Heart left ventricle (tissue), 16 donors: Measurements from ENCODE around the gene SYNGR1. TPM values are rescaled to one million over a fixed set of nuclear protein-coding genes. Genes with fewer than 3 reads are reported as not detected.
A peak's percentile ranks its signal among the peaks of the same experiment; 100 is the strongest.

Experiments used
- ATAC-seq, 4 donors: fragments of 200-7000 bp; cut with Tn5 transposase; one replicate each; pipeline ENCODE4 v1.9.1; 2020 to 2022; ENCODE audit warnings: moderate library complexity in 4 of 4, mild to moderate bottlenecking in 3 of 4, moderate number of reproducible peaks in 1 of 4
- DNase-seq, 5 donors: peaks; one replicate each; pipeline ENCODE4 v3.0.0-alpha.2; 2020
- H3K27ac ChIP-seq, 12 donors: fragments of 200-600 bp; sonication (generic) in 4 of 12; one replicate each; pipeline versions ENCODE4 v1.5.0 to v1.8.0; 2016 to 2022; ENCODE audit warnings: mild to moderate bottlenecking in 2 of 12
- H3K27me3 ChIP-seq, 9 donors: fragments of 200-600 bp; sonication (generic) in 2 of 9; one replicate each; pipeline versions ENCODE4 v1.5.1 to v1.8.0; 2016 to 2022; ENCODE audit warnings: mild to moderate bottlenecking in 3 of 9
- H3K36me3 ChIP-seq, 9 donors: fragments of 200-600 bp; sonication (generic) in 2 of 9; one replicate each; pipeline versions ENCODE4 v1.5.0 to v1.8.0; 2018 to 2022; ENCODE audit warnings: mild to moderate bottlenecking in 2 of 9
- H3K4me1 ChIP-seq, 12 donors: fragments of 200-600 bp; sonication (generic) in 4 of 12; one replicate each; pipeline versions ENCODE4 v1.5.0 to v1.8.0; 2016 to 2022; ENCODE audit warnings: mild to moderate bottlenecking in 3 of 12
- H3K4me3 ChIP-seq, 12 donors: fragments of 200-600 bp; sonication (generic) in 4 of 12; one replicate each; pipeline versions ENCODE4 v1.5.0 to v1.8.0; 2017 to 2022; ENCODE audit warnings: mild to moderate bottlenecking in 9 of 12, moderate library complexity in 4 of 12
- H3K9me3 ChIP-seq, 12 donors: fragments of 200-600 bp; sonication (generic) in 4 of 12; one replicate each; pipeline versions ENCODE4 v1.5.0 to v1.8.0; 2016 to 2022; ENCODE audit warnings: mild to moderate bottlenecking in 1 of 12
- POLR2A ChIP-seq, 2 donors: fragments of 450-650 bp; IDR thresholded peaks; one replicate each; pipeline ENCODE4 v1.6.1; 2017; ENCODE audit warnings: antibody characterized with exemption in 2 of 2, mild to moderate bottlenecking in 2 of 2, moderate library complexity in 2 of 2
- WGBS, 4 donors: extraction: QIAGEN DNeasy Blood & Tissue Kit in 2 of 4; methylation state at CpG; one replicate each; pipeline versions ENCODE4 v1.1.5 to v1.1.7; 2013 to 2018; 5-methylcytosine and 5-hydroxymethylcytosine counted together
- intact Hi-C, 10 donors: fragments of 100-400 bp; cut with DNase I; formaldehyde crosslinking; loops; one replicate each; pipeline versions ENCODE4 v1.11.1 to v1.14.2; 2022
- polyA plus RNA-seq, 2 donors: library from polyadenylated mRNA; stranded (reverse); fragments of 200-250 nt; gene quantifications; one replicate each; pipeline ENCODE4 v1.2.3, GENCODE V29; 2013
- total RNA-seq, 9 donors: library from RNA; depleted of rRNA in 2 of 9; stranded (reverse); fragments of >200 nt in 2 of 9; fragmentation: NEBNext Ultra II Directional in 3 of 9; extraction: Animal tissue kit (Norgen Biotek cat#: 25700) in 3 of 9; gene quantifications; one replicate each; pipeline versions ENCODE4 v1.1.0 to v1.2.4, GENCODE V29; 2016 to 2023
- TF ChIP-seq, protein P1 (sequence below), 12 donors: fragments of 200-600 bp; sonication (generic) in 4 of 12; IDR thresholded peaks; one replicate each; pipeline versions ENCODE4 v1.5.0 to v1.8.0; 2018 to 2022; ENCODE audit warnings: antibody characterized with exemption in 12 of 12, mild to moderate bottlenecking in 5 of 12
- donor health status: ischemic (EF 13 %, LVEDD 7.1; RV severe dilation, severe dysfunction).
- donor health status: healthy with polysubstance abuse.
- donor health status: DM: no; HTN: yes; CAD: no.
- donor health status: DM: no; HTN: no; CAD: no.
- donor health status: ischemic (EF 25% LVEDD 6.9; RV normal size, moderate dysfunction).
- donor health status: ischemic (EF 25% LVEDD 5.7; RV mildly dilated, moderate dysfunction).
- donor health status: healthy.
- donor health status: DM: yes; HTN: yes; CAD: no.
- donor health status: ischemic (EF 35%, LVEDD 5.7; RV mildly dilated, moderate dysfunction).
- donor health status: nonischemic (EF 11% LVEDD 7.7; RV severe dilation, severe dysfunction).
- donor health status: DM: yes; HTN: yes; CAD: no.
- donor health status: PGD.
- donor health status: ischemic (EF 29% LVEDD 5.4; RV normal size, mild dysfunction).
- donor health status: nonischemic (EF 23%, LVEDD 6.1; RV moderate dilation, normal function).

Gene SYNGR1
- total and polyA plus RNA-seq, 11 donors: 20.0 to 49.9 (median 39.3) TPM

DNA sequence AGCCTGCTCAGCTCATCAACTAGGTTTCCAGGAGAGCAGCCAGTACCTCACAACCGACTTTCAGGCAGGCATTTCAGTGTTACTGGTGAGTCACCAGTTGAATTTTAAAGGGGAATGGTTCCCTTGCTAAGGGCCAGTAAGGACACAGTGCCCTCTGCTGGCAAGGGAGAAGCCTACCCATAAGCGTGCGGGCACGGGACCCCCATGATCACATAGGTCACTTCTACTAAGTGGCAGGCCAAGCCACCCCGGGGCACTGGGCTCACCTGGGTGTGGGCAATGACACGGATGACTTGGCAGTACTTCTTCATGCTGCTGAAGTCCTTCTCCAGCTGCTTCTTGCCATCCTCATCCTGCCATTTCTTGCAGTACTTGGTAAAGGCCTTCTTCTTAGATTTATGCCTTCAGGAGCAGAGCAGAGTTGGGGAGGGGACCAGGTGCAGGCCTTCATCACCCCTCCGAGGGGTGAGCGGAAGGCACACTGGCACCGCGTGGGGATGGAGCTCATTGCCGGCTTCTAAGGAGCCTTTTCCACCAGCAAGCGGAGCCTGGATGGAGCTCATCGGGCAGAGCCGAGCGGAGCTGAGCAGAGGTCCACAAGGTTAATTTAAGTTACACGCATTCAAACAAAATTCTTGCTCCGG, 33.2 kb upstream of the SYNGR1 start:
- Histone ChIP-seq H3K27me3 (no peaks in the 10 kb centered on the region), H3K4me1 (peaks cover 24 to 63% (median 53%) of the 10 kb centered on the region in 12 donors), H3K27ac (peak overlapping the region in 11 of 12 donors; percentile 8 to 100 (median 72)), H3K36me3 (peaks cover 2 to 68% (median 66%) of the 10 kb centered on the region in 9 donors), H3K9me3 (no peaks in the 10 kb centered on the region), H3K4me3 (peak overlapping the region in 7 of 12 donors; percentile 8 to 89 (median 38))
- ATAC-seq: peak; percentile 5 to 50 (median 40)
- 44 to 51% (median 49%) methylated on average over 16 to 17 of the region's 17 CpGs for WGBS, 4 donors
- TF ChIP-seq, protein P1, sequence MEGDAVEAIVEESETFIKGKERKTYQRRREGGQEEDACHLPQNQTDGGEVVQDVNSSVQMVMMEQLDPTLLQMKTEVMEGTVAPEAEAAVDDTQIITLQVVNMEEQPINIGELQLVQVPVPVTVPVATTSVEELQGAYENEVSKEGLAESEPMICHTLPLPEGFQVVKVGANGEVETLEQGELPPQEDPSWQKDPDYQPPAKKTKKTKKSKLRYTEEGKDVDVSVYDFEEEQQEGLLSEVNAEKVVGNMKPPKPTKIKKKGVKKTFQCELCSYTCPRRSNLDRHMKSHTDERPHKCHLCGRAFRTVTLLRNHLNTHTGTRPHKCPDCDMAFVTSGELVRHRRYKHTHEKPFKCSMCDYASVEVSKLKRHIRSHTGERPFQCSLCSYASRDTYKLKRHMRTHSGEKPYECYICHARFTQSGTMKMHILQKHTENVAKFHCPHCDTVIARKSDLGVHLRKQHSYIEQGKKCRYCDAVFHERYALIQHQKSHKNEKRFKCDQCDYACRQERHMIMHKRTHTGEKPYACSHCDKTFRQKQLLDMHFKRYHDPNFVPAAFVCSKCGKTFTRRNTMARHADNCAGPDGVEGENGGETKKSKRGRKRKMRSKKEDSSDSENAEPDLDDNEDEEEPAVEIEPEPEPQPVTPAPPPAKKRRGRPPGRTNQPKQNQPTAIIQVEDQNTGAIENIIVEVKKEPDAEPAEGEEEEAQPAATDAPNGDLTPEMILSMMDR (IDR thresholded peaks at IDR 0.05): peak; percentile 78 to 92 (median 86)
- no peak for TF ChIP-seq POLR2A (IDR thresholded peaks at IDR 0.05)
- intact Hi-C loops: loop anchor here in 9 of 10 donors (1.0 to 10.0 kb wide), 11 partner anchors 146 to 552 kb away; partner anchors contain the start of genes ATF4 (in 4 of the 9), CBX7 (in 4 of the 9) and CBX6 (in 3 of the 9)
- DNase-seq: peak; percentile 77 to 85 (median 81)

DNA sequence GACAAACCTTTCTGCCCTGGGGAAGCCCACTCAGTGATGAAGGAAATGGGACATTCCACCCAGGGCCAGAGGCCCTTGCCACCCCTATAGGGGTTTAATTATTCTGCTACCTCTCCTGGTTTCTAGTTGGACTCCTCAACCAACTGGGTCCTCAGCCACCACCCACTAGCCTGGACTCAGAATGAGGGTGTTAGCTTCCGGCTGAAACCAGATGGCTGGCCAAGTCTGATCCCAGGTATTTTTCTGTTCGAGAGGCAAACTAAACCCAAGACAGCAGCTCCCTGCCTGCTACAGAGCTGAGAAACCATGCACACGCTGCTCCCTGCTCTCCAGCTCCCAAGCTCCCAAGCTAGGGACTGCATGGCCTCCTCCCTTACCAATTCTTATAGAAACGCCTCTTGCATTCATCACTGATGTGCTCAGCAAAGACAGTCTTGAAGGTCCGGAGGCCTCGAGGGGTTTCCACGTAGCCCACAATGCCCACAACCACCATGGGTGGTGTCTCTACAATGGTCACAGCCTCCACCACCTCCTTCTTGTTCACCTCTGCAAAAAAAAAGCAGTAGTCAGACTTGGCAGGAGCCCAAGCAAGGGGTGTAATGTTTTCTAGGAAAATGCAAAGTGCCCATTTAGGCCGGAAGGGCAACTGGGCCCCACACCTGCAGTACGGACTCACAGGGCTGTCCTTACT, 32.6 kb upstream of the SYNGR1 start:
- intact Hi-C loops: loop anchor here in 9 of 10 donors (2.0 to 10.0 kb wide), 10 partner anchors 146 to 552 kb away; partner anchors contain the start of genes ATF4 (in 4 of the 9), CBX7 (in 4 of the 9) and CBX6 (in 3 of the 9)
- peaks cover 24 to 62% (median 53%) of the 10 kb centered on the region in 12 donors for H3K4me1 ChIP-seq
- WGBS, 4 donors: 56 to 58% (median 57%) methylated on average over 9 of the region's 9 CpGs

DNA sequence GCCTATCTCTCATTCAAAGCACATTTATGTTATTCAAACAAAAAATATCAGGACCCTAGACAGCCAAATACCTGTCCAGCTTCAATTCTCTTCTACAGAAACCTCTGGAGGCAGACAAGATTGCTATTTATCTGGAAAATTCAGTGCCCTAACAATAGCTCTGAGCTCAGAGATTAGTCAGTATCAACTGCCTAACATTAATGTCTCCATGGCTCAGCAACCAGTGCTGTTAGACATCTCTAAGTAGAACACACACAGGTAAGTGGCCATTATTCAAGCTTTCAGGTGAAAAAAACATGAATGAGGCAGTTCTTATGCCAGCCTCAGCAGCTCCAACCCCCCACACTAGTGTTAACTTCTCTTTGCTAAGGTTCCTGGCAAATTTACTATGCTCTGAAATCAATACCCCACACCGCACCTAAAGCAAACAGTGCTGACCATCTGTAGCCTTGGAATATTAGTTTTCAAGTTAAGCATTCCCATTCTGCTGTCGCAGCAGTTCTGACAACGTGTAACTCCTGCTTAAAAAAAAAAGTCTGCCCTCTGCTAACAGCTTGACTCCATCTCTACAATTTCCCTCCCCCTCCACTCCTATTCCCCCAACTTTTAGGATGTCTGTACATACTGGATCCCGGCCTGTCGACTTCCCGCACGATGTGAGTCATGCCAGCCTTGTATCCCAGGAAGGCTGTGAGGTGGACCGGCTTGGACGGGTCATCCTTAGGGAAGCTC, 31.9 kb upstream of the SYNGR1 start:
- Histone ChIP-seq H3K4me1 (peaks cover 24 to 62% (median 53%) of the 10 kb centered on the region in 12 donors), H3K9me3 (no peaks in the 10 kb centered on the region), H3K27me3 (no peaks in the 10 kb centered on the region), H3K27ac (peak overlapping the region in 8 of 12 donors; percentile 96 to 100 (median 97)), H3K4me3 (peak overlapping the region in 11 of 12 donors; percentile 58 to 93 (median 78)), H3K36me3 (peaks cover 0 to 55% (median 53%) of the 10 kb centered on the region in 9 donors)
- 11 to 18% (median 14%) methylated on average over 9 of the region's 9 CpGs for WGBS, 4 donors
- intact Hi-C loops: loop anchor here in 9 of 10 donors (2.0 to 10.0 kb wide), 12 partner anchors 147 to 553 kb away; partner anchors contain the start of genes ATF4 (in 4 of the 9), CBX6 (in 4 of the 9) and CBX7 (in 4 of the 9)
- DNase-seq (no peak), ATAC-seq (no peak)
- TF ChIP-seq, protein P1 (IDR thresholded peaks at IDR 0.05): no peak
- TF ChIP-seq POLR2A (IDR thresholded peaks at IDR 0.05): no peak

More for the DNA sequence above, 32.6 kb upstream of the SYNGR1 start:
- no peak for ATAC-seq
- H3K27me3 ChIP-seq: no peaks in the 10 kb centered on the region
- H3K4me3 ChIP-seq: peak overlapping the region in 9 of 12 donors; percentile 8 to 89 (median 72)
- no peaks in the 10 kb centered on the region for H3K9me3 ChIP-seq
- no peak for TF ChIP-seq POLR2A (IDR thresholded peaks at IDR 0.05)
- TF ChIP-seq, protein P1 (IDR thresholded peaks at IDR 0.05): no peak
- H3K36me3 ChIP-seq: peaks cover 2 to 62% (median 60%) of the 10 kb centered on the region in 9 donors
- H3K27ac ChIP-seq: peak overlapping the region in 8 of 12 donors; percentile 15 to 100 (median 96)
- no peak for DNase-seq
